ENCODE data around the gene MFSD12. TPM values are rescaled to one million over a fixed set of nuclear protein-coding genes. Genes with fewer than 3 reads are reported as not detected.

The MFSD12 gene
- total RNA-seq, 1 experiment from 2014 or later = 131 TPM

DNA sequence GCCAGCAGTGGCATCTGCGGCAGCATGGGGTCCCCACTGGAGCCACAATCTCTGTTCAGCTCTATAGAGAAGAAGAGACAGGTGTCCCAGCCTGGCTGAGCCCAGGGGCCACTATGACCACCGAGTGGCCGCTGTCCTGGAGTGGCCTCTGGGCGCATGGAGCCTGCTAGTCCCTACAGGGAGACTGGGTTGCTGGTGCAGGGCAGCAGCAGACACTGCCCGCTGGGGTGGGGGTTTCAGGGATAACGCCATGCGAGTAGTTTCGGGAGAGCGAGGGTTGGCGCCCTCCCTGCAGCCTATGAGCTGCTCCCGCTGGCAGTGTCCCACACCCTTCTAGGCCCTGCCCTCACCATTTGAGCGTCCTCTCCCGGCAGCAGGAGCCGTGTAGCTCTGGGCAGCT is 29.3 kb downstream of the MFSD12 start:
- Histone ChIP-seq H3K9me3 (ENCODE audit: control insufficient read depth in 1 of 2, insufficient read depth in 1 of 2, low read depth in 1 of 2, low read length in 2 of 2) (no peaks in the 10 kb centered on the region), H3K27me3 (ENCODE audit: insufficient read depth, low read length) (no peaks in the 10 kb centered on the region), H3K79me2 (ENCODE audit: insufficient read depth, low read length) (no peaks in the 10 kb centered on the region), H3K27ac (ENCODE audit: low read depth, low read length) (no peak overlapping the region), H3K9ac (ENCODE audit: low read length) (no peak overlapping the region), H2AFZ (ENCODE audit: low read depth, low read length, poor library complexity, severe bottlenecking) (no peak overlapping the region), H3K4me3 (replicated peaks in 1 of 2; ENCODE audit: low read depth in 1 of 2, low read length in 2 of 2) (no peak overlapping the region), H4K20me1 (ENCODE audit: insufficient read depth) (no peaks in the 10 kb centered on the region), H3K9me2 (ENCODE audit: insufficient read depth) (no peaks in the 10 kb centered on the region), H3K4me2 (ENCODE audit: low read length) (no peak overlapping the region), H3K4me1 (ENCODE audit: control insufficient read depth in 1 of 2, insufficient read depth in 2 of 2, low read length in 2 of 2) (no peaks in the 10 kb centered on the region), H3K36me3 (ENCODE audit: control insufficient read depth in 1 of 2, insufficient read depth in 2 of 2, low read length in 2 of 2) (peaks cover 14 to 23% of the 10 kb centered on the region in 2 experiments)
- intact Hi-C loops (cut with micrococcal nuclease) = no loop called here
- no peak for DNase-seq (ENCODE audit: low read depth, low spot score)
- no peak for ATAC-seq
- POLR2A ChIA-PET = no interaction called here
- no TSS peak for BruUV-seq (replicated peaks)
- RAD21 ChIA-PET (ENCODE audit: low non-redundant PET in 1 of 2, low total read pairs in 2 of 2, uncharacterized antibody in 2 of 2, unreplicated experiment in 2 of 2) = no interaction called here
- no peak for TF ChIP-seq RAD21 (IDR thresholded peaks at IDR 0.05; ENCODE audit: low read depth)
- TF ChIP-seq SIN3A (IDR thresholded peaks at IDR 0.05; ENCODE audit: low read depth) = no peak
- TF ChIP-seq EZH2phosphoT487 (IDR thresholded peaks at IDR 0.05; ENCODE audit: borderline replicate concordance) = no peak
- no peak for TF ChIP-seq EGR1 (IDR thresholded peaks at IDR 0.05; ENCODE audit: low read depth)
- TF ChIP-seq CBX3 (IDR thresholded peaks at IDR 0.05; ENCODE audit: low read depth) = no peak
- TF ChIP-seq ELF1 (IDR thresholded peaks at IDR 0.05; ENCODE audit: borderline replicate concordance, low read depth) = no peak
- TF ChIP-seq, protein P1, sequence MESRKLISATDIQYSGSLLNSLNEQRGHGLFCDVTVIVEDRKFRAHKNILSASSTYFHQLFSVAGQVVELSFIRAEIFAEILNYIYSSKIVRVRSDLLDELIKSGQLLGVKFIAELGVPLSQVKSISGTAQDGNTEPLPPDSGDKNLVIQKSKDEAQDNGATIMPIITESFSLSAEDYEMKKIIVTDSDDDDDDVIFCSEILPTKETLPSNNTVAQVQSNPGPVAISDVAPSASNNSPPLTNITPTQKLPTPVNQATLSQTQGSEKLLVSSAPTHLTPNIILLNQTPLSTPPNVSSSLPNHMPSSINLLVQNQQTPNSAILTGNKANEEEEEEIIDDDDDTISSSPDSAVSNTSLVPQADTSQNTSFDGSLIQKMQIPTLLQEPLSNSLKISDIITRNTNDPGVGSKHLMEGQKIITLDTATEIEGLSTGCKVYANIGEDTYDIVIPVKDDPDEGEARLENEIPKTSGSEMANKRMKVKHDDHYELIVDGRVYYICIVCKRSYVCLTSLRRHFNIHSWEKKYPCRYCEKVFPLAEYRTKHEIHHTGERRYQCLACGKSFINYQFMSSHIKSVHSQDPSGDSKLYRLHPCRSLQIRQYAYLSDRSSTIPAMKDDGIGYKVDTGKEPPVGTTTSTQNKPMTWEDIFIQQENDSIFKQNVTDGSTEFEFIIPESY (IDR thresholded peaks at IDR 0.05; ENCODE audit: extremely low read depth, insufficient replicate concordance, low read length) = no peak
- TF ChIP-seq, protein P2, sequence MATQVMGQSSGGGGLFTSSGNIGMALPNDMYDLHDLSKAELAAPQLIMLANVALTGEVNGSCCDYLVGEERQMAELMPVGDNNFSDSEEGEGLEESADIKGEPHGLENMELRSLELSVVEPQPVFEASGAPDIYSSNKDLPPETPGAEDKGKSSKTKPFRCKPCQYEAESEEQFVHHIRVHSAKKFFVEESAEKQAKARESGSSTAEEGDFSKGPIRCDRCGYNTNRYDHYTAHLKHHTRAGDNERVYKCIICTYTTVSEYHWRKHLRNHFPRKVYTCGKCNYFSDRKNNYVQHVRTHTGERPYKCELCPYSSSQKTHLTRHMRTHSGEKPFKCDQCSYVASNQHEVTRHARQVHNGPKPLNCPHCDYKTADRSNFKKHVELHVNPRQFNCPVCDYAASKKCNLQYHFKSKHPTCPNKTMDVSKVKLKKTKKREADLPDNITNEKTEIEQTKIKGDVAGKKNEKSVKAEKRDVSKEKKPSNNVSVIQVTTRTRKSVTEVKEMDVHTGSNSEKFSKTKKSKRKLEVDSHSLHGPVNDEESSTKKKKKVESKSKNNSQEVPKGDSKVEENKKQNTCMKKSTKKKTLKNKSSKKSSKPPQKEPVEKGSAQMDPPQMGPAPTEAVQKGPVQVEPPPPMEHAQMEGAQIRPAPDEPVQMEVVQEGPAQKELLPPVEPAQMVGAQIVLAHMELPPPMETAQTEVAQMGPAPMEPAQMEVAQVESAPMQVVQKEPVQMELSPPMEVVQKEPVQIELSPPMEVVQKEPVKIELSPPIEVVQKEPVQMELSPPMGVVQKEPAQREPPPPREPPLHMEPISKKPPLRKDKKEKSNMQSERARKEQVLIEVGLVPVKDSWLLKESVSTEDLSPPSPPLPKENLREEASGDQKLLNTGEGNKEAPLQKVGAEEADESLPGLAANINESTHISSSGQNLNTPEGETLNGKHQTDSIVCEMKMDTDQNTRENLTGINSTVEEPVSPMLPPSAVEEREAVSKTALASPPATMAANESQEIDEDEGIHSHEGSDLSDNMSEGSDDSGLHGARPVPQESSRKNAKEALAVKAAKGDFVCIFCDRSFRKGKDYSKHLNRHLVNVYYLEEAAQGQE (IDR thresholded peaks at IDR 0.05; ENCODE audit: low read depth) = no peak
- TF ChIP-seq POLR2AphosphoS5 (IDR thresholded peaks at IDR 0.05; ENCODE audit: low read depth, low read length) = no peak
- TF ChIP-seq EZH2 (IDR thresholded peaks at IDR 0.05) = no peak
- TF ChIP-seq, protein P3, sequence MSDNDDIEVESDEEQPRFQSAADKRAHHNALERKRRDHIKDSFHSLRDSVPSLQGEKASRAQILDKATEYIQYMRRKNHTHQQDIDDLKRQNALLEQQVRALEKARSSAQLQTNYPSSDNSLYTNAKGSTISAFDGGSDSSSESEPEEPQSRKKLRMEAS (IDR thresholded peaks at IDR 0.05) = no peak
- CTCF ChIA-PET = no interaction called here
